Femur (tissue), 1 donor: Measurements from ENCODE around the gene MAMSTR.
"Not testable (repeated sequence)": the region's sequence is repeated elsewhere in the genome, so short reads cannot be mapped to it uniquely, and the experiment has no call there.

Experiments used
- DNase-seq: peaks from one replicate; pipeline ENCODE4 v3.0.0-alpha.2; 2017

Gene MAMSTR

DNA sequence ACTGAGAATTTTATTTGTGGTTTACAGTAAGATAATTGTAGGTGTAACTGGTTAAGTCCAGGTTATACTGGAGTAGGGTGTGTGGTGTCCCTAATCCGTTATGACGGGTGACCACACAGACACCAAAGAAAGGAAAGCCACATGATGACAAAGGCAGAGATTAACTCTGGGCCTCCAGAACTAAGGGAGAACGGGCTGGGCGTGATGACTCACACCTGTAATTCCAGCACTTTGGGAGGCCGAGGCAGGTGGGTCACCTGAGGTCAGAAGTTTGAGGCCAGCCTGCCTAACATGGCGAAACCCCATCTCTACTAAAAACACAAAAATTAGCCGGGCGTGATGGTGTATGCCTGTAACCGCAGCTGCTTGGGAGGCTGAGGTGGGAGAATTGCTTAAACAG lies 33.9 kb downstream of the MAMSTR start:
- DNase-seq = no peak

DNA sequence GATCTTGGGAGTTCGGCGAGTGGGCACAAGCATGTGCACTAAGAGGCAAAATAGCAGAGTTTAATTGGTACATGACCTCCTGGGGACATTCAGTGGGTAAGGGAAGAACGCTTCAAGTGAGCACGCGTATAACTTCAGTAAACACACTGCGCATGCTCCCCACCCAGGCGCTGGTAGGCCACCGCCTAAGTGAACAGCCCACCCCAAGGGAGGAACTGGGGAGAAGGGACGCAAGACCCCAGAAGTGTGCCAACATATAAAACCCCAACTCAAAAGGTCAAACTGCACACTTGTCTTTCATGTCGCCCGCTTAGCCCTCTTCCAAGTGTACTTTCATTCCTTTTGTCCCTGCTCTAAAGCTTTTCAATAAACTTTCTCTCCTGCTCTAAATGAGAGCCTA lies 36.2 kb downstream of the MAMSTR start:
- DNase-seq = peak; percentile 81

DNA sequence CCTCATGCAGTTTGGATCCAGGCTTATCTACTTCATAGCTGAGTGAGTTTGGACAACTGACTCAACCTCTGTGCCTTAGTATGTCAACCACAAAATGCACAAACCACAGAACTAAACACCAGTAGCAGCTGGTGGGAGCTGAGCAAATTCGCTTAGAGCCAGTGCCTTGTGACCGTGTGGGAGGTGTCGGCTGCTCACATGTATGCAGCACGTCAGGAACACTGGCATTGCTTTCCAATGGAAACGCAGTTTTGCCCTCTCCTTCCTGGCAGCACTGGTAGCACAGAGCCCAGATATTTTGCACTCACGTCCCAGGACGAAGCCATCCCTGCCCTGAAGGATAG lies 38.4 kb downstream of the MAMSTR start:
- DNase-seq = no peak

DNA sequence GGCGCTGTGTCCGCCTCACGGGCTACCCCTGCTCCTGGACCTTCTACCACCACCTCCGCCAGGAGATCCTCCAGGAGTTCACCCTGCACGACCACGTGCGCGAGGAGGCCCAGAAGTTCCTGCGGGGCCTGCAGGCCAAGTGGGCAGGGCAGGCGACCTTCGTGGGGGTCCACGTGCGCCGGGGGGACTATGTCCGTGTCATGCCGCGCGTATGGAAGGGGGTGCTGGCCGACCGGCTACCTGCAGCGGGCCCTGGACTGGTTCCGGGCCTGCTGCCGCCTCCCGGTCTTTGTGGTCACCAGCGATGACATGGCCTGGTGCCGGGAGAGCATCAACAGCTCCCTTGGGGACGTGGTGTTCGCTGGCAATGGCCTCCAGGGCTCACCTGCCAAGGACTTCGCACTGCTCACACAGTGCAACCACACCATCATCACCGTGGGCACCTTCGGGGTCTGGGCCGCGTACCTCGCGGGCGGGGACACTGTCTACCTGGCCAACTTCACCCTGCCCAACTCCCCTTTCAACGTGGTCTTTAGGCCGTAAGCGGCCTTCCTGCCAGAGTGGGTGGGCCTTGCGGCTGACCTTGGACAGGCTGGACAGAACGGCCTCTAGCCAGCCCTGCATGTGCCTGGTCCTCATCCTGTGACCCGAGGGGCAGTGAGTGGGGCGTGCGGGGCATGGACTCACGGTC lies 38.9 kb downstream of the MAMSTR start:
- no peak for DNase-seq

DNA sequence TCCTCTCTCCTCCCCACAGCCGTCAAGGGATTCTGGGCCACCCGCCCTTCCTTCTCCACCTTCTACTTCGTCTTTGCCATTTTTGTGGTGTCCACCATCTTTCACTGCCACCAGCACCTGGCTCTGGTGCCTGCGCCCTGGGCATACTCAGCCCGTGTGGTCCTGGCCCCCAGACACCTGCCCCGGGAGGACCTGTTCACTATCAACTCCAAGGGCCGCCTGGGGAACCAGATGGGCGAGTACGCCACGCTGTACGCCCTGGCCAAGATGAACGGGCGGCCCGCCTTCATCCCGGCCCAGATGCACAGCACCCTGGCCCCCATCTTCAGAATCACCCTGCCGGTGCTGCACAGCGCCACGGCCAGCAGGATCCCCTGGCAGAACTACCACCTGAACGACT lies 39.5 kb downstream of the MAMSTR start:
- DNase-seq = not testable (repeated sequence)

DNA sequence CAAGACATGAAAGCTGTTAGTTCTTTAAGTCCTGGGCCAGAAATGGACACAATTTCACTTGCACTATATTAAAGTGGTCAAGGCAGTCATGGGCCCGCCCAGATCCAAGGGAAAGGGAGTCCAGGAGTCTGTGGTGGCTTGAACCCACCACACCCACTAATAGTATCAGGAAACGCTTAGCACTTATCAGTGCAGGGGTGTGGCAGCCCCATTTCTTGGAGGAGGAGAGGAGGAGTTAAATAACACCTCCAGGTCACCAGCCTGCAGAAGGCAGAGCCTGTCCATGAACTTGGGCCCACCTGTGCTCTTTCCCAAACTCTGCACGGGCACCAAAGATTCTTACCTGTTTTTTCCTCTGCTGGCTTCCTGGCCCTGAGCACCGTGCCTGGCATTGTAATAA lies 41.3 kb downstream of the MAMSTR start:
- no peak for DNase-seq

DNA sequence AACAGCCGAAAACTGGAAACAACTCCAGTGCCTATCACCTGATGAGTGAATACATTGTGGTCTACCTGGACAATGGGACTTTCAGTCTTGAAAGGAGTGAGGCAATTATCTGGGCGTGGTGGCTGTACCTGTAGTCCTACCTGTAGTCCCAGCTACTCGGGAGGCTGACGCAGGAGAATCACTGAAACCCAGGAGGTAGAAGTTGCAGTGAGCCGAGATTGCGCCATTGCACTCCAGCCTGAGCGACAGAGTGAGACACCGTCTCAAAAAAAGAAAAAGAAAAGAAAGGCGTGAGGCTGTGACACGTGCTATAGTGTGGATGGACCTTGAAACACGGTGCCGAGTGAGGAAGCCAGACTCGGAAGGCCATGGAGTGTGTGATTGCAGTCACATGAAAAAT lies 42.6 kb downstream of the MAMSTR start:
- no peak for DNase-seq

DNA sequence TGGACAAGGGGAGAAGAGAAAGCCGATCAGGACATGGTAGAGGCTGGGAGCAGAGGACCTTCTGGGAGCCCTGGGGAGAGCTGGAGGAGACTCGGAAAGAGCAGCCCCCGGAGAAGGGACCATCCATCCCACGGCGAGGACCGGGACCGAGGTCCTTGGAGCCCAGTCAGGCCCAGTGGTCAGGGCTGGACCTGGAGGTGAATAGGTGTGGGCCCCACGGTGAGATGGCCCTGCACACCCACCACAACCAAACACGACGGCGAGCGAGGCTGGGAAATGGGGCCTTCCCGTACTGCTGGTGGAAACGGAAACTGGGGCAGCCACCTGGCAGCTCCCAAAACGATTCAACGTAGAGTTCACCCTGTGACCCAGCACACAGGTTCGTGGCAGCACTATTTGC lies 43.0 kb downstream of the MAMSTR start:
- no peak for DNase-seq

DNA sequence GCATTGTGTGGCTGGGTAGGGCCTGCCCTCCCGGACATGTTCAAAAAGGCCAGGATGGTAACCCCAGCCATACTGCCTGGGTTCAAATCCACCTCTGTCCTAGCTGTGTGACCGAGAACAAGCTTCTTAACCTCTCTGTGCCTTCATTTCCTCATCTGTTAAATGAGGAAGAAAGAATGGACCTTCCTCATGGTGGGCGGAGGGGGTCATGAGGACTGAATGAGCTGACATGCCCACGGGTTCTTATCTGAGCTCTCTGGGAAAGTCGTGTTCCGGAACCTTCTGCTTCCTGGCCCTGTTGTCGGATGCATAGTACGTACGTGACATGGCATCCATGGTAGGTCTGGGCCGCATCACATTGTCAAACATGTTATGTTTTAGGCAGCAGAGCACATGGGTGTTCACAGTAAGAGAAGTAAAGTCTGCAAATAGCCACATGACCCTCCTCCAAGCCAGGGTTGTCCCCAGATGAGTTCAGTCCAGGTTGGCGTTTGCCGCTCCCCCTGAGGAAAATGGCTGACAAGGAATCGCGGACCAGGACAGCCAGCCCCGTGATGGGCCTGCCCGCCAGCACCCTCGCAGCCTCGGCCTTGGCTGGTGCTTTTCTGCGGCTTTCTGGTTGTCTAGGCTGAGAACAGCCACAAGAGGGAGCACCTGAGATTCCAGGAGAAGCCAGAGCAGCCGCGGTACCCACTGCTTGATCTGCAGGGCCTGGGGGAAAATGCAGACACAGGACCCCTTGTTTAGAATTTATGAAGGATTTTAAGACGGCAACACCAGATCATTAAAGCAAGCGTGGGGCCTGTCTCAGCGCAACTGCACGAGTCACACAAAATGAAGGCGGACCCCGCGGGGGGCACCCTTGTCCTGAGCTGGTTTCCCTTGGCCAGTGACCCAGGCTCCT lies 44.4 kb downstream of the MAMSTR start:
- DNase-seq = peak; percentile 88

DNA sequence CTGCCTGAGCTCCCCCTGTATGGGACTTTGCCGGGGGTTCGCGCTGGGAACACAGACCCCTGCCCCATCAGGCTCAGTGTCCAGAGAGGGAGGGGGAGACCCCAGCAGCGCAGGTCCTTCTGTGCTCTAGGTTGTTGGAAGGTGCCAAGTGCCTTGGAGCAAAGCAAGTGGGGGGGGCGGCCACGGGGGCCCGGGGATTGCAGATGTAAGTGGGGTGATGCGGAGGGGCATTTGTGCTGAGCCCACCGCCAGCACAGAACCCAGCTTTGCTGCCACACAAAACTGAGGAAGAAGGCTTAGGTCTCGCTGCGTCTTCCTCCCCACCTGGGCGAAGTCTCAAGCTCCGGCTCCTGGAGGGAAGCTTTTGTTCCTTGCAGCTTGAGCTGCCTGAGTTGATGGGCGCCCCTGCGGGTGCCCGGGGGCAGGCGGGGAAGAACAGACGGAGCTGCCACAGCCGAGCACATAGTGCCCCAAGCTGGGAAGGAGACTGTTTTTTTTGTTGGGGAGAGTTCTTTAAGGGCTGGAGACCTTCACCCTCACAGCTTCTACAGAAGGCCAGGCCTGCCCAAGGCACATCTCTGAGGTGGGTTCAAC lies 45.2 kb downstream of the MAMSTR start:
- DNase-seq = no peak

DNA sequence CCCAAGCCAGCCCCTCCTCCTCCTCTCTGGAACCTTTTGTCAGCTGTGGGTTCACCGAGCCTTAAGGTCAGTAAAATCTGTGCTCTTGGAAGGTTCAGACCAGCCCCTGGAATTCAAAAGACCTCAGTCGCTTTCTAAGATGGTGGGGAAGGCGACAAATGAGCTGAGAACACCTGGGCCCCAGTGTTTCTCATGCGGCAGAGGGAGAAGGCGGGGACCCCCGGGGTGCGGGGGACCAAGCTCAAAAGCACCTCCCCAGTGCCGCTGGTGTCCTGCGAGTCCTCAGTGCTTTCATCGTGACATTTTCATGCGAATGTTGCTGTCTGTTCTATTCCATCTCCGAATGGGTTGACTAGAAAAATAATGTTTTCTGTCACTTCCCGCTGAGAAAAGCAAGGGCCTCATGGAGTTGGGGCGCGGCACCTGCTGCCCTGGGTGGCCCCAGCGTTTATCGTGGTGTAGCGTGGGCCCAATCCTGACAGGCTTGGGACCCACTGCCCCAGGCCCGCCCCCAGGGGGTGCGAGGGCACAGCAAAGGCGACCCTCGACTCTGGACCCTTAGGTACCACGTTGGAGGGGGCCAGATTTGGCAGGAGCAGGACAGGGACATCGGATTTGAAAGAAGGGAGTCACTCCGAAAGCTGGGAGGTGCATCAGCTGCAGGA lies 46.0 kb downstream of the MAMSTR start:
- no peak for DNase-seq

DNA sequence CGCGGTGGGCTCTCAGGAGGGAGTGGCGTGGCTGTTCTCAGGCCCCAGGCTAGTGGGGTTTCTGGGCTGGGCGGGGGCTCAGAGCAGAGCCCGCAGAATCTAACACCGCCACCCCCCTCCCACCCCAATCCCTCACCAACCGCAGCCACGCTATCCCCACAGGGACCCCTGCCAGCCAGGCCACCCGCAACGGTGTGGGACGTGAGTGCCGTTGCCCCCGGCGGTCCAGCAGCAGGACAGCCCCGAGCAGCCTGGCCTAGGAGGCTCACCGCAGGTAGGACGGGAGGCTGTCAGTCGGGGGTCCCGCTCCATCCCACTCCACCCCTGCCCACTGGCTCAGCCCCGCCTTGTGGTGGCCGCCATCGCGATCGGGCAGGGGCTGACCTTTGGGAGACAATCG lies 46.5 kb downstream of the MAMSTR start, which contains the start of gene NTN5:
Gene NTN5, minus strand, starts transcription at position 24 of the 400 bp plus-strand sequence. CDS start 2,031 bp downstream, outside the sequence.
- no peak for DNase-seq

DNA sequence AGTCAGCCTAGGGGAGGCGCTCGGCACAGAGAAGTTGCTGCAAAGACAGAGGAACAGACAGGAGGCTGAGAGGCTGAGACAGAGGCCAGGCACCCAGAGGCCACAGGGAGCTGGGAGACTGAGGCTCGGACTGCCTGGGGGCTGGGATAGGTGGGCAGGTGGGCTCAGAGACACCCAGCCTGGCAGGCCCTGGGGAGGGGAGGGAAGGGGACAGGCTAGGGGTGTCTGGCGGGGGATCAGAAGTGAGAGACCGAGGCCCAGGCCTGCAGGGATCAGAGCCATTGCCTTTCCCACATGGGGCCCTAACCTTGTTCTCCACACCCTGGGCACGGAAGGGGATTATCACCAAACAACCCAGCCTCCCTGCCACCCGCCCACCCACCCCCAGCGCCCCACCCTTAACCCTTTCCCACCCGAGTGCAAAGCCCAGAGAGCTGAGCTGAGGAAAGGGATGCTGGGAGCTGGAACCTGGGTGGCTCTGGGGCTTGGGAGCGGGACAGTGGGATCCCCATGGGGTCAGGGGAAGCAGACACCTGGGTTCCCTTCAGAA lies 48.0 kb downstream of the MAMSTR start:
- no peak for DNase-seq

DNA sequence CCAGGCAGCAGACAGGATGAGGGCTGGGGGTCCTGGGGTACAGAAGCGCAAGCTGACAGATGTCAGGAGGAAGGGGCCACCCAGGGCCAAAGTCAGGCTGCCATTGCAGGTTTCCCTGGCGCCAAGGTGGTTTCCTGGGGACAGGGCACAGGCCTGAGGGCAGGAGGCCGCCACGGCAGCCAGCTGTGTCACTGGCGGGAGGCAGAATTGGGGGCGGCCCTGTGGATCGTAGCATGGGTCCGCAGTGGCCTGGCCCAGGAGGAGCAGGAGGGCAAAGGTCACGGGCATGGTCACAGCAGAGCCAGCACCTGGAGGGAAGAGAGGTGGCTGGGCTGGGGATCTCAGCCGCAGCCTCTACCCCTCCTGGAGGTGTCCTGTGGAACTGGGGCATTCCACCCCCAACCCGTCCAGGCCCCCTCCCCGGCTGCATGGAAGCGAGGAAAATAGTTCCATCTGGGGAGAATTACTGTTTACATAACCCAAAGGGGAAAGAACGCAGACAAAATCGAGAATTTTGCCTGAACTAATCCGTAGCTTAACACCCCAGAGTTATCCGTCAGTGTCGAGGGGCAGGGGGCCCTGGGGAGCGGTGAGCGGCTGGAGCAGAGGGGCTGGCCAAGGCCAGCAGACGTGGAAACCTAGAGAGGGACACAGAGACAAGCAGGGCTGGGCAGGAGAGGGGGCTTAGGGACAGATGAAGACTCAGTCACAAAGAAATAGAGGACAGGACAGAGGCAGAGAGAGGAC lies 48.7 kb downstream of the MAMSTR start:
- DNase-seq = no peak

DNA sequence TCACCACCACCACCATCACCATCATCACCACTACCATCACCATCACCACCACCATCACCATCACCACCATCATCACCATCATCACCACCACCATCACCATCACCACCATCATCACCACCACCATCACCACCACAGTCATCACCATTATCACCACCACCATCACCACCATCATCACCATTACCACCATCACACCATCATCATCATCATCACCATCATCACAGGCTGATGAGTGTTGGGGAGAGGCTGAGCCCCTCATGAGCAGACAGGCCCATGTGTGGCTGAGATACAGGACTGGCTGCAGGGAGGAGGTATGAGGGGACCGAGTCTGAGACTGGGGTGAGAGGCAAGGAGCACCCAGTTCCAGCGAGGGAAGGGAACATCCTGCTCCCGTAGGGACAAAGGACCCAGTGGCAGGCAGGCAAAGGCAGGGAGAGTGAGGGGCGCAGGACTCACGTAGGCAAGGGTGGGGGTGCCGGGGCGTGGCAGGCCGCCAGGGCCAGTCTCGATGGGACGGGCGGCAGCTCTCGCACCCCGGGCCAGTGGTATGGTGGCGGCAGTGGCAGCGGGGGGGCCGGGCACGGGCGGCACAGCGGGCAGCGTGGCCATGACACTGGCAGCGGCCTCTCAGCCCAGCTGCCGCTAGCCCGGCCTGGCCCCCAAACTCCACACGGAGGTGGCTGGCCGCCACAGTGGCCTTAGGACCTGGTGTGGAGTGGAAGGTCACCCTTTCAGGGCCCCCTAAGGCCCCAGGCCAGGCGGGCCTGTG lies 49.4 kb downstream of the MAMSTR start:
- no peak for DNase-seq

DNA sequence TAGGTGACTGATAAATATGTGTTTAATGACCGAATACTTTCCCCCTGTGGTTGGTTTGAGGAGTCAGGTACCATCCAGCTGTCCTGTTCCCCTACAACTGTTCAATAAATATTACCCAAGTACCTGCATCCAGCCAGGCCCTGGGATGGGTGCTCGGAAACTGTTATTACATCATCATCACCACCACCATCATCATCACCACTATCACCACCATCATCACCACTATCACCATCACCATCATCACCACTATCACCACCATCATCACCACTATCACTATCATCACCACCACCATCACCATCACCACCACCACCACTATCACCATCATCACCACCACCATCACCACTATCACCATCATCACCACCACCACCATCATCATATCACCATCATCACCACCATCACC lies 50.8 kb downstream of the MAMSTR start:
- no peak for DNase-seq

DNA sequence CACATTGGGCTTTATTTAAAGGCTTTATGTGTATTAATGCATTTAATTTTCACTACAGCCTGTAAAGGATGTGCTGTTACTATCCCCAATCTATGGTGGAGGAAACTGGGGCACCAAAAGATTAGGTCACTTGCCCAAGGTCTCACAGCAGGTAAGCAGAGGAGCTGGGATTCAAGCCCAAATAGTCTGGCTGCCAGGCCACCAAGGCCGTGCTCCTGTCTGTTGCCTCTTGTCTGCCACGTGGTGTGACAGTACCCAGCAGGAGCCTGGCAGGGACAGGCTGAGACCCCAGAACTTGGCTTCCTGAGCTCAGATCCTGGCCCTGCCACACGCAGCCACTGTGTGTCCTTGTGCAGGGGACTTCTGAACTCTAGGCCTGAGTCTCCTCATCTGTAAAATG lies 51.2 kb downstream of the MAMSTR start:
- no peak for DNase-seq

DNA sequence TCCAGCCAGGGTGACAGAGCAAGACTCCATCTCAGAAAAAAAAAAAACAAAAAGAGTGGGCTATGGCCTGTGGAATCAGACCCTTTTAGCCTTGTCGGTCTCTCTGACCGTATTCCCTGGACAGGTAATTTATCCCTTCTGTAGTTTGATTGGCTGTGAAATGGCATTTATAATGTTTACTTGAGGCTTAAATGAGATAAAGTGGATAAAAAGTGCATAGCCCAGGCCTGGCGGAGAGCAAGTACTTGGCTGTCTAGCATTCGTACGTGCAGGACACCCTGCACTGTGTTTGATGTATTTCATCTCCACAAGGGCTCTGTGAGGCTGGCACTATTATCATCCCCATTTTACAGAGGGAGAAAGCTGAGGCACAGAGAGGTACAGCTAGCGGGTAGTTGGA lies 53.7 kb downstream of the MAMSTR start:
- DNase-seq = no peak

DNA sequence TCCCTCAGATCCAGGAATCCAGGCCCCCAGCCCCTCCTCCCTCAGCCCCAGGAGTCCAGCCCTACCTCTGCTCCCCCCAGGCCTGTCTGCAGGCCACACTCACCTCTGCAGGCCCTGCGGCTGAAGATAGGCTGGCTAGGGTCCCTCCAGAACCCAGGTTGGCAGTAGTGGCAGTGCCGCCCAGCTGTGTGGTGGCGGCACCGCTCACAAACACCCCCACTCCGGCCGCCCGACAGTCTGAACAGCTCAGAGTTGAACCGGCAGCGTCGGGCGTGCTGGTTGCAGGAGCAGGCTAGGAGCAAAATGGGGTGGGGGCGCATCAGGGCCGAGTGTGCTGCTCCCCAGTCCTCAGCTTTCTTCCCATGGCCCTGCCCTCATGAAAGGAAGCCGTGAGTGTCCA lies 55.0 kb downstream of the MAMSTR start:
- no peak for DNase-seq

DNA sequence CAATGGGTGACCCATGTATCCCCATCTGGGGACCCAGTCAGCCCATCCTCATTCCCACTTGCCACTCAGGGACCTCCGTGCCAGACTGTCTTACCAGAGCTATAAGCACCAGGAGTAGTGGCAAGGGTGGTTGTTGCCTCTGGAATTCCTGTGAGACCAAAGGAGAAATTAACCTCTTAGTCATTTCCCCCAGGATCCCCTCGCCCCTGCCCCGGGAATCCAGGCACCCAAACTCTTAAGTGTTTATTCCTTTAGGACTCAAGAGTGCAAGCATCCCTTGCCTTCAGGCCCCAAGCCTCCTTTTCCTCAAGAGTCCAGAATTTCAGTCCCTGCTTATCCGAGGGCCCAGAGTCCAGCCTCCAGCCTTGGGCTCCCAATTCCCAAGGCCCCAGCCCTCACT lies 55.9 kb downstream of the MAMSTR start:
- no peak for DNase-seq
